ENCODE data around the gene RTN4RL2.

The RTN4RL2 gene

GRCh38 chr11:57460022-57460757, at the start of gene RTN4RL2:
TSS of gene RTN4RL2 (plus strand) at chr11:57460528. CDS start at chr11:57460866, 338 bp downstream.
- no peak for DNase-seq (ENCODE audit: low read depth)

GRCh38 chr11:57413681-57414080, 46.6 kb upstream of the RTN4RL2 start:
- no peak for DNase-seq (ENCODE audit: low read depth)

GRCh38 chr11:57414612-57415212, 45.6 kb upstream of the RTN4RL2 start:
- DNase-seq (ENCODE audit: low read depth), result no peak

GRCh38 chr11:57416436-57416835, 43.9 kb upstream of the RTN4RL2 start:
- no peak for DNase-seq (ENCODE audit: low read depth)

- peak; percentile 48 for DNase-seq (ENCODE audit: low read depth)
These were observed 43.3 kb upstream of the RTN4RL2 start for GRCh38 chr11:57417056-57417455.

- DNase-seq (ENCODE audit: low read depth), result no peak
These were observed 42.2 kb upstream of the RTN4RL2 start for GRCh38 chr11:57418131-57418530.

- no peak for DNase-seq (ENCODE audit: low read depth)
These were observed 41.2 kb upstream of the RTN4RL2 start for GRCh38 chr11:57419146-57419545.

GRCh38 chr11:57421066-57421465, 39.3 kb upstream of the RTN4RL2 start:
- no peak for DNase-seq (ENCODE audit: low read depth)

GRCh38 chr11:57421805-57422204, 38.5 kb upstream of the RTN4RL2 start:
- DNase-seq (ENCODE audit: low read depth), result no peak

- no peak for DNase-seq (ENCODE audit: low read depth)
These were observed 37.7 kb upstream of the RTN4RL2 start for GRCh38 chr11:57422669-57423068.

- no peak for DNase-seq (ENCODE audit: low read depth)
These were observed 36.1 kb upstream of the RTN4RL2 start for GRCh38 chr11:57424137-57424791.

GRCh38 chr11:57424792-57425564, 35.4 kb upstream of the RTN4RL2 start:
- peak; percentile 42 for DNase-seq (ENCODE audit: low read depth)

GRCh38 chr11:57425565-57426438, 34.5 kb upstream of the RTN4RL2 start:
- DNase-seq (ENCODE audit: low read depth), result no peak

GRCh38 chr11:57426439-57426928, 33.8 kb upstream of the RTN4RL2 start:
- no peak for DNase-seq (ENCODE audit: low read depth)

- DNase-seq (ENCODE audit: low read depth), result peak; percentile 88
These were observed 33.2 kb upstream of the RTN4RL2 start, which contains the start of gene SLC43A3 for GRCh38 chr11:57426929-57427726. TSS of gene SLC43A3 (minus strand) at chr11:57427121. CDS start at chr11:57426172, 949 bp downstream.

GRCh38 chr11:57427727-57428082, 32.6 kb upstream of the RTN4RL2 start:
- peak; percentile 58 for DNase-seq (ENCODE audit: low read depth)

GRCh38 chr11:57428643-57429042, 31.7 kb upstream of the RTN4RL2 start:
- no peak for DNase-seq (ENCODE audit: low read depth)

GRCh38 chr11:57429946-57430345, 30.4 kb upstream of the RTN4RL2 start:
- DNase-seq (ENCODE audit: low read depth), result no peak

- DNase-seq (ENCODE audit: low read depth), result no peak
These were observed 29.4 kb upstream of the RTN4RL2 start for GRCh38 chr11:57430952-57431351.

- DNase-seq (ENCODE audit: low read depth), result no peak
These were observed 28.2 kb upstream of the RTN4RL2 start for GRCh38 chr11:57432149-57432561.
